HFF-Myc (cell line): ENCODE measurements around the gene RPS29.
"Not testable (repeated sequence)": the region's sequence is repeated elsewhere in the genome, so short reads cannot be mapped to it uniquely, and the experiment has no call there.

Source experiments
- DNase-seq: peaks from one replicate; pipeline ENCODE4 v3.0.0-alpha.2; 2011; ENCODE audit warnings: low read depth; ENCODE audit errors: extremely low read depth
- H3K4me3 ChIP-seq: replicated peaks from 2 replicates; pipeline ENCODE4 v1.5.1; 2011; ENCODE audit warnings: low read depth, mild to moderate bottlenecking, control low read depth, low read length
- CTCF ChIP-seq: IDR thresholded peaks from 2 replicates; pipeline ENCODE4 v1.5.1; 2012; ENCODE audit warnings: mild to moderate bottlenecking, low read depth, low read length, control low read depth; ENCODE audit errors: missing control alignments

Gene RPS29

DNA sequence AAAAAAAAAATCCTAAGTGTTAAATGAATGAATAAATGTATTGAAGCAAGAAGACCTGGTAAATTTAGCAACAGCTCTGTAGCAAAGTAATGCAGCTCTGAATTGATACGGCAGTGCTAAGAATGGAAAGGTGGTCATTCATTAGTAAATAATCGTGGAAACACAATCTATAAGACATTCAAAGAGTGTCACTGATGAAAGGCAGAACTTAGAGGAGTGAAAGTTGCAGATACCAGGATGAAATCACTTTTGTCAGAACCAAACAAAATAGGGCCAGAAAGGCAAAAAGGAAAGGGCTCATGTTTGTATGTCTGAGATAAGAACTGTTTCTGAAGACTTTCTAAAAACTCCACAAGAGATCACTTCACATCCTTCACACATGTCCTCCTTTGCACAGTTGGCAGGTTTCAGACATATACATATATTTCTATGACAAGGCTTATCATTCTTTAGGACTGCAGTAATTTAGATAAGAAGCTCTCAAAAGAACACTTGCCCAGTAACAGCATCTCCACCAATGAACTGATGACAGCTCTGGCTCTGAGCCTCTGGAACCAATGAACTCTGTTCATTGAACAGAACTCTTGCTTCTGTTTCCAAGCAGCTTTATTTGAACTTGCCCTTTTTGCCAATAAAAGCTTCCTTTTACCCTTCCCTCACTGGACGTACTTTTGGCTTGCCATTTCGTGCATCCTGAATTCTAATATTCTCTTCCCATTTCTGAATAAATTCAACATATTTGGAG, 8.3 kb upstream of the RPS29 start:
- no peak for TF ChIP-seq CTCF
- H3K4me3 ChIP-seq, result no peak overlapping the region
- DNase-seq, result peak; percentile 59

DNA sequence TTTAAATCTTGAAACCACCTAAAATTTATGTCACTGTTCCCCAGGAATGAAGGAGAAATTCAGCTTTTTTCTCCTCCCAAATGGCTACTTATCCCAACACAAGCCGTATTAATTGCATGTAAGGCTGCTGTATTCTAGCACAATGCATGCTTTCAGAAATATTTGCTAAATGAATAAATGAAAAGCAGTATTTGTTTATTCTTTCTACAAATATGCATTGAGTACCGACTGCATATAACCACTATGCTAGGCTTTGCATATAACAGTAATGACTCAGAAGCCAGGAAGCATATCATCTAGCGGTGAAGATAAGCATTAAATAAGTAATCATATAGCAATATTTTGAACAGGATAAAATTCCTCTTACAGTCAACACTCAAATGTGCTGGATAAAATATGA, 6.8 kb upstream of the RPS29 start:
- no peak for TF ChIP-seq CTCF
- no peak for DNase-seq
- no peak overlapping the region for H3K4me3 ChIP-seq

DNA sequence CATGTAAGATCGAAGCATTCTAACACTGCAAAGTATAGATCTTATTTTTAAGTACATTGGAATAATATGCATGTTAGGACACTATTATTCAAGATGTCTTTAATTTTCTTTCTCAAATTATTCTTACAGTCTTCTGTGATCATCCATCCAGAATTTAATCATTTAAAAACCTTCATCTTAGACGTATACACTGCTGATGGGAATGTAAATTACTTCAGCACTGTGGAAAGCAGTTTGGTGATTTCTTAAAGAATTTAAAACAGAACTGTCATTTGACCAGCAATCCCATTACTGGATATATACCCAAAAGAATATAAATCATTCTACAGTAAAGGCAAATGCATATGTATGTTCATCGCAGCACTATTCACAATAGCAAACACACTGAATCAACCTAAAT, 3.2 kb upstream of the RPS29 start:
- TF ChIP-seq CTCF, result no peak
- H3K4me3 ChIP-seq, result no peak overlapping the region
- DNase-seq, result no peak

DNA sequence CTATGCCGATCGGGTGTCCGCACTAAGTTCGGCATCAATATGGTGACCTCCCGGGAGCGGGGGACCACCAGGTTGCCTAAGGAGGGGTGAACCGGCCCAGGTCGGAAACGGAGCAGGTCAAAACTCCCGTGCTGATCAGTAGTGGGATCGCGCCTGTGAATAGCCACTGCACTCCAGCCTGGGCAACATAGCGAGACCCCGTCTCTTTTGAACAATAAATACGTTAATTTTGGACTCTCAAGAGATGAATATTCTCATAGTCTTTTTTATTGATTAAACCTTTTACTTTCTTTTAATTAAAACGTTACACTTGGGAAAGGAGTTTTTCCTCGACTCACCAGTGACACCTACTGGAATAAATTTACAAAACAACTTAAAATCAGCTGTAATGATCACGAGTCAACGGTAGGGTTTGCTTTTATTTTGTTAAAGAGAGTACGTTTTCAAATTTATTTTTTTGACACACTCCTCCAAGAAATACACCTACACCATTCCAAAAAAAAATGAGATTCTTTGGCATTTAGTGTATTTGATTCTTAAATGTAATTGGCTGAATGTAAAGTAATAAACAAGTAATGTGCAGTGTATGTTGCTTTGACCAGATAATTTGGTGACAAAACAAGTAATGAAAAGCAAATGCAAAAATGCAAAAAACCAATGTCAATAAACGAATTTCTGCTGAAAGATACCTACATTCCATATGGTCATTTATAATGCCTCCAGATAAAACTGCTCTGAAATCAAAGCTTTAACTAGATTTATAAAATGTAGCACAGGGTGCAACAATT, 687 bp upstream of the RPS29 start:
- peak overlapping the region; percentile 12 for H3K4me3 ChIP-seq
- peak; percentile 52 for DNase-seq
- TF ChIP-seq CTCF, result peak; percentile 48

DNA sequence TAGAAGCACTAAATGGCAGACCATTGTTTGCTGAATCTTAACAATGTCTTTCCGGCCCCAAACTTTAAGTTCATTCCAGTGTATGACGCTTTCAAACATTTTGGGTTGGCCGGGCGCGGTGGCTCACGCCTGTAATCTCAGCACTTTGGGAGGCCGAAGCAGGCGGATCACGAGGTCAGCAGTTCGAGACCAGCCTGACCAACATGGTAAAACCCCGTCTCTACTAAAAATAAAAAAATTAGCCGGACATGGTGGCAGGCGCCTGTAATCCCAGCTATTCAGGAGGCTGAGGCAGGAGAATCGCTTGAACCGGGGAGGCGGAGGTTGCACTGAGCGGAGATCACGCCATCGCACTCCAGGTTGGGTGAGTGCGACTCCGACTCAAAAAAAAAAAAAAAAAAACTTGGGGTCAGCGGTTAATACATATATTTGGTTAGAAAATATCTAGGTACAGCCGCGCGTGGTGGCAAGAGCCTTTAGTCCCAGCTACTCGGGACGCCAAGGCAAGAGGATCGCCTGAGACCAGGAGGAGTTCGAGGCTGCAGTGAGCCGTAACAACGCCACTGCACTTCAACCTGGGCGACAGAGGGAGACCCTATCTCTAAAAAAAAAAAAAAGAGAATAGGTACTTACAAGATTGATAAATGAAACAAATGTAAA, 1.1 kb downstream of the RPS29 start:
- DNase-seq, result not testable (repeated sequence)
- H3K4me3 ChIP-seq, result peak overlapping the region; percentile 87

DNA sequence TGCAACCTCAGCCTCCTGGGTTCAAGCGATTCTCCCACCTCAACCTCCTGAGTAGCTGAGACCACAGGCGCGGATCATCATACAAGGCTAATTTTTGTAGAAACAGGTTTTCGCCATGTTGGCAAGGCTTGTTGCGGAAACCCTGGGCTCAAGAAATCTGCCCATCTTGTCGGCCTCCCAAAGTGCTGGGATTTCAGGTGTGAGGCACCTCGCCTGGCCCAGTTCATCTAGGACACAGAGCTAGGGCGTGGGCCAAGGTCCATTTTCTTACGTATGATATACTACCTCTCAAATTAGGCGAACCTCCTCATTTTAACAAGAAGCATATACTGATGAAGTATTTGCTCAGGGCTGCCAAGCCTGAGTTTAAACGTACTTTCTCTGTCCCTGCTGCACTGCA, 2.1 kb downstream of the RPS29 start:
- no peak for DNase-seq
- peak overlapping the region; percentile 87 for H3K4me3 ChIP-seq
- TF ChIP-seq CTCF, result no peak

GRCh38 chr14:49583629-49584028, 2.6 kb downstream of the RPS29 start:
- DNase-seq, result no peak
- TF ChIP-seq CTCF, result no peak
- H3K4me3 ChIP-seq, result peak overlapping the region; percentile 87
